Body of pancreas (tissue), 4 donors: ENCODE data around the gene USP16. TPM values are rescaled to one million over a fixed set of nuclear protein-coding genes. Genes with fewer than 3 reads are reported as not detected.
A peak's percentile ranks its signal among the peaks of the same experiment; 100 is the strongest.

Source experiments
- ATAC-seq: fragments of 150-250 bp; one replicate; pipeline ENCODE4 v1.9.1; 2016
- DNase-seq, 4 donors: peaks; one replicate each; pipeline ENCODE4 v3.0.0-alpha.2; 2019
- H3K27ac ChIP-seq, 4 donors: fragments of 200-600 bp; sonication (generic); 1 replicate in 3 of 4; 2 replicates in 1 of 4; pipeline versions ENCODE4 v1.5.1 to v1.6.1; 2016 to 2019; ENCODE audit warnings: mild to moderate bottlenecking in 1 of 4, mixed read lengths in 1 of 4, moderate library complexity in 1 of 4
- H3K27me3 ChIP-seq, 2 donors: fragments of 200-600 bp; sonication (generic); one replicate each; pipeline ENCODE4 v1.6.0; 2016; ENCODE audit warnings: mild to moderate bottlenecking in 1 of 2
- H3K36me3 ChIP-seq, 2 donors: fragments of 200-600 bp; sonication (generic); replicated peaks in 1 of 2; 2 replicates each; pipeline ENCODE4 v1.5.1; 2016; ENCODE audit warnings: low read depth in 2 of 2; ENCODE audit not compliant: insufficient read depth in 1 of 2
- H3K4me1 ChIP-seq: fragments of 200-600 bp; sonication (generic); one replicate; pipeline ENCODE4 v1.6.0; 2016
- H3K4me3 ChIP-seq, 2 donors: fragments of 200-600 bp; sonication (generic); 1 replicate in 1 of 2; 2 replicates in 1 of 2; pipeline ENCODE4 v1.5.1; 2016 to 2019
- H3K9me3 ChIP-seq, 3 donors: fragments of 200-600 bp; sonication (generic); 1 replicate in 2 of 3; 2 replicates in 1 of 3; pipeline ENCODE4 v1.5.1; 2016
- CTCF ChIP-seq, 7 experiments: fragments of 450-650 bp in 4 of 7; fragments of 200-600 bp in 3 of 7; sonication (generic) in 3 of 7; IDR thresholded peaks; one replicate each; pipeline ENCODE4 v1.5.1; 2016 to 2019; ENCODE audit warnings: antibody characterized with exemption in 7 of 7
- POLR2A ChIP-seq, 3 donors: fragments of 450-650 bp; IDR thresholded peaks; one replicate each; pipeline ENCODE4 v1.6.1; 2016; ENCODE audit warnings: antibody characterized with exemption in 3 of 3, mild to moderate bottlenecking in 2 of 3
- WGBS, 2 donors: methylation state at CpG; one replicate each; pipeline ENCODE4 v1.1.5; 2017; 5-methylcytosine and 5-hydroxymethylcytosine counted together
- intact Hi-C: fragments of 100-400 bp; cut with DNase I; formaldehyde crosslinking; loops from one replicate; pipeline ENCODE4 v1.15.1; 2023
- total RNA-seq, 2 donors: library from RNA; depleted of rRNA; stranded (reverse); fragments of >200 nt; gene quantifications; one replicate each; pipeline ENCODE4 v1.1.0, GENCODE V29; 2016

USP16 gene
- total RNA-seq, 2 donors from 2014 or later, result 17.5 to 24.1 TPM

- no peak for TF ChIP-seq POLR2A (IDR thresholded peaks at IDR 0.05)
- no peak for TF ChIP-seq CTCF (IDR thresholded peaks at IDR 0.05)
- intact Hi-C loops, result no loop called here
- Histone ChIP-seq H3K27ac (no peak overlapping the region), H3K4me3 (no peak overlapping the region), H3K4me1 (peaks cover 11% of the 10 kb centered on the region), H3K9me3 (no peaks in the 10 kb centered on the region), H3K36me3 (peaks cover 0 to 39% of the 10 kb centered on the region in 2 donors), H3K27me3 (no peaks in the 10 kb centered on the region)
- no peak for ATAC-seq
- WGBS, 2 donors, result 87 to 92% methylated on average over 5 of the region's 5 CpGs
- no peak for DNase-seq
These were observed 28.6 kb downstream of the USP16 start for GRCh38 chr21:29053011-29053553.

DNA sequence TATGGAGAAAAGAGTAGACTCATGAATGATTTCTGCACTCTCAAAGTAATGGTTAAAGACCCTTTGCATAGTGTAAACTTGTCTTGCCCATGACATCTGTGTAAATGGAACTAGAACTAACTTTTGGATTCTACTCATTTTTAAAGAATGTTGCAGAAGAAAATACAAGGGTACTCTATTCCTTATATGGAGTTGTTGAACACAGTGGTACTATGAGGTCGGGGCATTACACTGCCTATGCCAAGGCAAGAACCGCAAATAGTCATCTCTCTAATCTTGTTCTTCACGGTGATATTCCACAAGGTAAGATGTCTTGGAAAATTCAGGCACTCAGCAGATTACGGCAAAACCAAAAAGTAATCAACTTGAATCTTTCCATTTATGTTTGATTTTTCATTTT, 29.2 kb downstream of the USP16 start:
- Histone ChIP-seq H3K27ac (no peak overlapping the region), H3K4me1 (peaks cover 11% of the 10 kb centered on the region), H3K27me3 (no peaks in the 10 kb centered on the region), H3K36me3 (peaks cover 0 to 40% of the 10 kb centered on the region in 2 donors), H3K9me3 (no peaks in the 10 kb centered on the region), H3K4me3 (no peak overlapping the region)
- DNase-seq (no peak), ATAC-seq (no peak)
- 85 to 91% methylated on average over 4 of the region's 4 CpGs for WGBS, 2 donors
- intact Hi-C loops, result no loop called here
- no peak for TF ChIP-seq CTCF (IDR thresholded peaks at IDR 0.05)
- no peak for TF ChIP-seq POLR2A (IDR thresholded peaks at IDR 0.05)

DNA sequence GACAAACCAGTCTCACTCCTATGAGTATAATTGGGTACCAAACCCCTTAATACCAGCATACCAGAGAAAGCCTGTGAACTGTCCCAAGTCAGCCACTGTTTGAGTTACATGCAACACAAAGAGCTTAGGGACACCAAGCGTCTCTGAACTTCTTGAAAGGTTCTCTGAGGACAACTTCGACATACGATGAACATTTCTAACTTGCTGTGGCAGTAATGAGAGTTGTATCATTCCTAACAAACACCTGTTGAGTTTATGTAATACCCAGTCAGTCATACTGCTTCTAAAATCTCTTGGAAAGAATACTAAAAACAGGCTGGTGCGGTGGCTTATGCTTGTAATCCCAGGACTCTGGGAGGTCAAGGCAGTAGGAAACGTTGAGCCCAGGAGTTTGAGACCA, 30.6 kb downstream of the USP16 start:
- Histone ChIP-seq H3K4me3 (no peak overlapping the region), H3K36me3 (peaks cover 0 to 40% of the 10 kb centered on the region in 2 donors), H3K9me3 (no peaks in the 10 kb centered on the region), H3K27ac (no peak overlapping the region), H3K27me3 (no peaks in the 10 kb centered on the region), H3K4me1 (peaks cover 11% of the 10 kb centered on the region)
- intact Hi-C loops, result no loop called here
- no peak for ATAC-seq
- 88 to 93% methylated on average over 5 of the region's 5 CpGs for WGBS, 2 donors
- DNase-seq, result no peak
- no peak for TF ChIP-seq CTCF (IDR thresholded peaks at IDR 0.05)
- no peak for TF ChIP-seq POLR2A (IDR thresholded peaks at IDR 0.05)

- DNase-seq (no peak), ATAC-seq (no peak)
- no peaks in the 10 kb centered on the region for H3K27me3 ChIP-seq
- WGBS, 2 donors, result 33 to 50% methylated on average over 1 of the region's 1 CpG
- peaks cover 11% of the 10 kb centered on the region for H3K4me1 ChIP-seq
- H3K9me3 ChIP-seq, result no peaks in the 10 kb centered on the region
- H3K4me3 ChIP-seq, result no peak overlapping the region
- peak overlapping the region in 1 of 4 donors; percentile 4 for H3K27ac ChIP-seq
- TF ChIP-seq POLR2A (IDR thresholded peaks at IDR 0.05) (no peak), CTCF (IDR thresholded peaks at IDR 0.05) (no peak)
- intact Hi-C loops, result no loop called here
- H3K36me3 ChIP-seq, result peaks cover 0 to 43% of the 10 kb centered on the region in 2 donors
These were observed 31.5 kb downstream of the USP16 start for GRCh38 chr21:29056005-29056404.

DNA sequence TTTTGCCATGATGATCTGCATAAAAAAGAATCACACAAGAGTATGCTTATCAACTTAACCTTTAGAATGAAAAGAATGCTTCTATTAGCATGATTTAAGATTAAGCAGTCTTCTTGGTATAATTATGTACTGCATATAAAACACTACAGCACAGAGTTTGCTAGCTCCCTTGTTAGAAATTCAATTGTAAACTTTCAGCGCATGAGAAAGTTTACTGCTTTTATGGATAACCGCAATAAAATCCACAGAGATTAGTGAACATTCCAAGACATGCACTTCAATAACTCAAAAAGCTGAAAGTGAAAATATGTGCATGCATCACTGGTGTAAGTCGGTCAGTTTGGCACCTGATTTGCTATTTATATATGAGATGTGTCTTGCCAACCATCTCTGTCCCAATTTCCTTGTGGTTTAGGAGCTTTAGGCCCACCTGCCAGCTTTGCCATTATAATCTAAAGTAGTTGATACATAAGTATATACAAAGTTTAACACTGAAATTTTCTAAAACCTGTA, 32.1 kb downstream of the USP16 start:
- intact Hi-C loops, result no loop called here
- DNase-seq, result no peak
- no peak overlapping the region for H3K4me3 ChIP-seq

More for the DNA sequence above, 32.1 kb downstream of the USP16 start:
- H3K4me1 ChIP-seq, result peaks cover 11% of the 10 kb centered on the region
- H3K36me3 ChIP-seq, result peaks cover 0 to 48% of the 10 kb centered on the region in 2 donors
- H3K27ac ChIP-seq, result peak overlapping the region in 1 of 4 donors; percentile 4
- H3K27me3 ChIP-seq, result no peaks in the 10 kb centered on the region
- TF ChIP-seq CTCF (IDR thresholded peaks at IDR 0.05) (no peak), POLR2A (IDR thresholded peaks at IDR 0.05) (no peak)
- ATAC-seq, result no peak
- 90 to 93% methylated on average over 3 of the region's 3 CpGs for WGBS, 2 donors
- H3K9me3 ChIP-seq, result no peaks in the 10 kb centered on the region
